ENCODE data around the gene ADGRB2. TPM values are rescaled to one million over a fixed set of nuclear protein-coding genes. Genes with fewer than 3 reads are reported as not detected.

ADGRB2 gene
- total RNA-seq, 1 donor from 2014 or later, result 0.69 TPM

DNA sequence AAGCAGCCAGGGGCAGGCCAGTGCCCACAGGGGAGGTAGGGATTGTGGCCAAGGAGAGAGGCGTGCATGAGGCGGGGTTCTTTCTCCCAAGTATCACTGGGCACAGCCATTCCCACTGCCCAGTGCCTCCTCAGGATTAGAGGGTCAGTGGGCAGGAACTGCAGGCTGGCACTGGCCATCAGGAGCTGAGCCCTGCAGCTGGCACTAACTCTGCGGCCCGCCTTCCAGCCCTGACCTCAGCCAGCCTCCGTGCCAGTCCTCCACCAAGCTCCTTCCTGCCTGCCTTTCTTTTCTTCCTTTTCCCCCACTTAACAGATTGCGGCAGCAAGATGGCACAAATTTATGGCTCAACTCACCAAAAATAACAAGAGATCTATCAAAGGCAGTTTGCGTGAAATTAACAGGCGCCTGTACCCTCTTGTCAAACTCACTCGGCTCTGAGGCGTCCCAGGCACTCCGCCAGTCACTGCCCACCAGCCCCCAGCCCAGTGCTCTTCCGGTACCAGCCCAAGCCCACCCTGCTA is 11.1 kb downstream of the ADGRB2 start:
- DNase-seq (no peak), ATAC-seq (no peak)
- no peaks in the 10 kb centered on the region for H3K36me3 ChIP-seq
- TF ChIP-seq, protein P1, sequence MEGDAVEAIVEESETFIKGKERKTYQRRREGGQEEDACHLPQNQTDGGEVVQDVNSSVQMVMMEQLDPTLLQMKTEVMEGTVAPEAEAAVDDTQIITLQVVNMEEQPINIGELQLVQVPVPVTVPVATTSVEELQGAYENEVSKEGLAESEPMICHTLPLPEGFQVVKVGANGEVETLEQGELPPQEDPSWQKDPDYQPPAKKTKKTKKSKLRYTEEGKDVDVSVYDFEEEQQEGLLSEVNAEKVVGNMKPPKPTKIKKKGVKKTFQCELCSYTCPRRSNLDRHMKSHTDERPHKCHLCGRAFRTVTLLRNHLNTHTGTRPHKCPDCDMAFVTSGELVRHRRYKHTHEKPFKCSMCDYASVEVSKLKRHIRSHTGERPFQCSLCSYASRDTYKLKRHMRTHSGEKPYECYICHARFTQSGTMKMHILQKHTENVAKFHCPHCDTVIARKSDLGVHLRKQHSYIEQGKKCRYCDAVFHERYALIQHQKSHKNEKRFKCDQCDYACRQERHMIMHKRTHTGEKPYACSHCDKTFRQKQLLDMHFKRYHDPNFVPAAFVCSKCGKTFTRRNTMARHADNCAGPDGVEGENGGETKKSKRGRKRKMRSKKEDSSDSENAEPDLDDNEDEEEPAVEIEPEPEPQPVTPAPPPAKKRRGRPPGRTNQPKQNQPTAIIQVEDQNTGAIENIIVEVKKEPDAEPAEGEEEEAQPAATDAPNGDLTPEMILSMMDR (IDR thresholded peaks at IDR 0.05), result no peak
- H3K27ac ChIP-seq, result no peak overlapping the region
- H3K27me3 ChIP-seq, result peaks cover 6% of the 10 kb centered on the region
- intact Hi-C loops (cut with DNase I), result no loop called here
- H3K4me3 ChIP-seq, result no peak overlapping the region
- H3K9me3 ChIP-seq, result no peaks in the 10 kb centered on the region
- no peaks in the 10 kb centered on the region for H3K4me1 ChIP-seq

- TF ChIP-seq, protein P1 (IDR thresholded peaks at IDR 0.05), result no peak
- Histone ChIP-seq H3K27ac (no peak overlapping the region), H3K9me3 (no peaks in the 10 kb centered on the region), H3K27me3 (peaks cover 6% of the 10 kb centered on the region), H3K36me3 (no peaks in the 10 kb centered on the region), H3K4me1 (no peaks in the 10 kb centered on the region), H3K4me3 (no peak overlapping the region)
- intact Hi-C loops (cut with DNase I), result no loop called here
- ATAC-seq (no peak), DNase-seq (no peak)
Measured at GRCh38 chr1:31752258-31752657, 11.9 kb downstream of the ADGRB2 start.

GRCh38 chr1:31751822-31752241 is 12.3 kb downstream of the ADGRB2 start:
- no peaks in the 10 kb centered on the region for H3K36me3 ChIP-seq
- H3K9me3 ChIP-seq, result no peaks in the 10 kb centered on the region
- intact Hi-C loops (cut with DNase I), result no loop called here
- H3K27ac ChIP-seq, result no peak overlapping the region
- TF ChIP-seq, protein P1 (IDR thresholded peaks at IDR 0.05), result no peak
- peaks cover 6% of the 10 kb centered on the region for H3K27me3 ChIP-seq
- ATAC-seq (no peak), DNase-seq (no peak)
- H3K4me1 ChIP-seq, result no peaks in the 10 kb centered on the region
- no peak overlapping the region for H3K4me3 ChIP-seq

DNA sequence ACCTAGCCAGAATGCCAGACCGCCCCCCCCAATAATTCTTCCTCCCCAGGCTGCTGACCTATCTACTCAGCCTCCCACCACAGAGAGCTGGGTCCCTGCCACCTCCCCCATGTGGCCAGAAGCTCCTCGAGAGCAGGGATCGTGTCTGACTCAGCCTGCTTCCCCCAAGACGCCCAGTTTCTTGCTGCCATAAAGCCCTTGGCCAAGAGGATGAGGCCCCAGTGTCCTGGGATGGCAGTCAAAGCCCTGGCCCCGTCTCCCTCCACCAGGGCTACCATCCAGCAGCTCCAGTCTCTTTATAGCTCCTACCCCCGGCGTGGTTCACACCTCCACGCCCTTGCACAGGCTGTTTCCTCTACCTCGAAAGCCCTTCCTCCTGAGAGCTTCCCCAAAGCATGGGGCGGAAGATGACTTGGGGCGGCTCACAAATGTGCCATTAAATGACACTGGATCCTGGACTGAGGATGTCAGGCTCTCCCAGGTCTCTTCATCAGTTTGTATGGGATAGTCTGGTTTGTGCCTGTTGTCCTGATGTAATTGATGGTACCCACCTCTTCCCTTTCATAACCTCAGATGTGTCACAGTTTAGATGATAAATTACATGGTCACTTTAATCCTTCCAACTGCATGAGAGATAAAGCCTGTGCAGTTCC is 13.2 kb downstream of the ADGRB2 start:
- peaks cover 6% of the 10 kb centered on the region for H3K27me3 ChIP-seq
- H3K4me1 ChIP-seq, result no peaks in the 10 kb centered on the region
- no peak overlapping the region for H3K27ac ChIP-seq
- DNase-seq (no peak), ATAC-seq (no peak)
- H3K4me3 ChIP-seq, result no peak overlapping the region
- intact Hi-C loops (cut with DNase I), result no loop called here
- no peaks in the 10 kb centered on the region for H3K9me3 ChIP-seq
- H3K36me3 ChIP-seq, result no peaks in the 10 kb centered on the region
- TF ChIP-seq, protein P1 (IDR thresholded peaks at IDR 0.05), result no peak

DNA sequence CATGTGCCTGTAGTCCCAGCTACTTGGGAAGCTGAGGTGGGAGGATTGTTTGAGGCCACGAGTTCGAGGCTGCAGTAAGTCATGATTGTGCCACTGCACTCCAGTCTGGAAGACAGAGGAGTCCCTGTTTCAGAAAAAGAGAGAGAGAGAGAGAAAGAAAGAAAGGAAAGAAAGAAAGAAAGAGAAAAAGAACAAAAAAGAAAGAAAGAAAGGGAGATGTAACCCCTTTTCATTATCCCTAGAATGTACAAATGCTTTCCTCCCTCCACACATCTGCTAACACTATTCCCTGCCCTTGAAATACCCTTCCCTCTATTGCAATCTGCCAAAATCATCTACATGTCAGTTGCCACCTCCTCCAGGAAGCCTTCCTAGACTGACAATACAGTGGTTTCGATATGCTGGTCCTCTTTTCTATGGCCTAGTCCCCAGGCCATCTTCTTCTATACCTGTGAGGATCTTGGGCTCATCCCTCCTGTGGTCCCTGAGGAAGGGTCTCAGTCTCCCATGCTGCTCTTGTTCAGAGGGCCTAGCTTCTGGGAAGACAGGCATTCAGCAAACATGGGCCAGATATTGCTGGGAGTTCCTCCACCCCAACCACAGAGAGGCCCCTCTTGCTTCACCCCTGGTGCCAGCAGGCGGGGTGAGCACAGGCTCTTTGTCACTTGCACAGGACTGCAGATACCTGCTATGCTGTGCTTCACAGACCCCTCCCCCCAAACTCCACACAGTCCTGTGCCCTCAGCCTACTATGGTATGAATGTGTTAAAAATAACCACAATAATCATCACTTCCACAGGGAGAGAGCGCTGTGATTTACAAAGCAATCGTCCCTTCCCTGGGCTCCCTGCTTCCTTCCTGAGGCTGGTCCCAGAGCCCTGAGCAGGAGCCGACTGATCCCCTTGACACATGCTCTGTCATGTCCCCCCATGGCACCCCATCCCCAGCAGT is 14.1 kb downstream of the ADGRB2 start:
- intact Hi-C loops (cut with DNase I), result no loop called here

More for the DNA sequence above, 14.1 kb downstream of the ADGRB2 start:
- no peaks in the 10 kb centered on the region for H3K36me3 ChIP-seq
- H3K27ac ChIP-seq, result no peak overlapping the region
- H3K9me3 ChIP-seq, result no peaks in the 10 kb centered on the region
- peaks cover 6% of the 10 kb centered on the region for H3K27me3 ChIP-seq
- DNase-seq (no peak), ATAC-seq (no peak)
- H3K4me1 ChIP-seq, result no peaks in the 10 kb centered on the region
- TF ChIP-seq, protein P1 (IDR thresholded peaks at IDR 0.05), result no peak
- H3K4me3 ChIP-seq, result no peak overlapping the region

Measured in upper lobe of right lung (tissue), 1 donor.